Trophoblast cell (in vitro differentiated cells and primary cell): ENCODE results near the gene MRPL41.

Source experiments
- DNase-seq, 2 donors: peaks; one replicate each; pipeline ENCODE4 v3.0.0-alpha.2; 2016
- H2AFZ ChIP-seq: 2 replicates; pipeline ENCODE4 v1.6.1; 2013; ENCODE audit warnings: low read length, moderate library complexity, mild to moderate bottlenecking; ENCODE audit not compliant: insufficient read depth, poor library complexity
- H2AK5ac ChIP-seq: 2 replicates; pipeline ENCODE4 v1.6.1; 2013; ENCODE audit warnings: mild to moderate bottlenecking, low read length
- H2BK120ac ChIP-seq: 2 replicates; pipeline ENCODE4 v1.6.1; 2013; ENCODE audit warnings: low read length, mild to moderate bottlenecking, moderate library complexity; ENCODE audit not compliant: insufficient read depth, poor library complexity
- H2BK12ac ChIP-seq: 2 replicates; pipeline ENCODE4 v1.6.1; 2013; ENCODE audit warnings: mild to moderate bottlenecking, low read length, moderate library complexity
- H2BK5ac ChIP-seq: 2 replicates; pipeline ENCODE4 v1.6.1; 2013; ENCODE audit warnings: low read length, low read depth, moderate library complexity, mild to moderate bottlenecking; ENCODE audit not compliant: poor library complexity
- H3K14ac ChIP-seq: 2 replicates; pipeline ENCODE4 v1.6.1; 2013; ENCODE audit warnings: mild to moderate bottlenecking, low read length
- H3K18ac ChIP-seq: 2 replicates; pipeline ENCODE4 v1.6.1; 2013; ENCODE audit warnings: mild to moderate bottlenecking, low read length
- H3K23ac ChIP-seq: 2 replicates; pipeline ENCODE4 v1.6.1; 2013; ENCODE audit warnings: low read length
- H3K27ac ChIP-seq: 2 replicates; pipeline ENCODE4 v1.5.1; 2013; ENCODE audit warnings: low read depth, mild to moderate bottlenecking, inconsistent platforms, low read length, moderate library complexity
- H3K27me3 ChIP-seq: 2 replicates; pipeline ENCODE4 v1.6.1; 2013; ENCODE audit warnings: inconsistent platforms, mild to moderate bottlenecking, low read length, moderate library complexity; ENCODE audit not compliant: insufficient read depth
- H3K36me3 ChIP-seq, 2 experiments: 1 replicate in 1 of 2; 2 replicates in 1 of 2; pipeline ENCODE4 v1.6.1; 2013; ENCODE audit warnings: low read length in 2 of 2, mild to moderate bottlenecking in 2 of 2, moderate library complexity in 1 of 2; ENCODE audit not compliant: insufficient read depth in 2 of 2, control insufficient read depth in 1 of 2
- H3K4ac ChIP-seq: 2 replicates; pipeline ENCODE4 v1.6.1; 2013; ENCODE audit warnings: low read depth, mild to moderate bottlenecking, low read length, moderate library complexity
- H3K4me1 ChIP-seq, 2 experiments: 1 replicate in 1 of 2; 2 replicates in 1 of 2; pipeline ENCODE4 v1.6.1; 2013; ENCODE audit warnings: low read length in 2 of 2, mild to moderate bottlenecking in 2 of 2, moderate library complexity in 1 of 2; ENCODE audit not compliant: insufficient read depth in 2 of 2, control insufficient read depth in 1 of 2
- H3K4me2 ChIP-seq: 2 replicates; pipeline ENCODE4 v1.6.1; 2013; ENCODE audit warnings: inconsistent platforms, mild to moderate bottlenecking, low read length, moderate library complexity
- H3K4me3 ChIP-seq: 2 replicates; pipeline ENCODE4 v1.5.1; 2013; ENCODE audit warnings: mild to moderate bottlenecking, low read depth, low read length, inconsistent platforms
- H3K79me1 ChIP-seq: one replicate; pipeline ENCODE4 v1.6.1; 2013; ENCODE audit warnings: low read length
- H3K79me2 ChIP-seq: 2 replicates; pipeline ENCODE4 v1.6.1; 2013; ENCODE audit warnings: low read length, mild to moderate bottlenecking; ENCODE audit not compliant: control insufficient read depth, insufficient read depth, poor library complexity
- H3K9ac ChIP-seq: 2 replicates; pipeline ENCODE4 v1.6.1; 2013; ENCODE audit warnings: mild to moderate bottlenecking, low read length
- H3K9me3 ChIP-seq: 2 replicates; pipeline ENCODE4 v1.6.1; 2013; ENCODE audit warnings: low read depth, mild to moderate bottlenecking, control low read depth, inconsistent platforms, low read length; ENCODE audit not compliant: insufficient read depth
- H4K12ac ChIP-seq: 2 replicates; pipeline ENCODE4 v1.6.1; 2013; ENCODE audit warnings: low read depth, mild to moderate bottlenecking, low read length, moderate library complexity
- H4K8ac ChIP-seq: 2 replicates; pipeline ENCODE4 v1.6.1; 2013; ENCODE audit warnings: low read depth, mild to moderate bottlenecking, low read length, moderate library complexity
- H4K91ac ChIP-seq: one replicate; pipeline ENCODE4 v1.6.1; 2013; ENCODE audit warnings: low read depth, mild to moderate bottlenecking, low read length, moderate library complexity
- WGBS: extraction: QIAGEN DNeasy Blood & Tissue Kit; methylation state at CpG from one replicate; pipeline ENCODE4 v1.1.7; 2013; ENCODE audit warnings: missing lambda C conversion rate; ENCODE audit not compliant: insufficient read length, insufficient coverage; ENCODE audit errors: extremely low coverage; 5-methylcytosine and 5-hydroxymethylcytosine counted together

The MRPL41 gene

DNA sequence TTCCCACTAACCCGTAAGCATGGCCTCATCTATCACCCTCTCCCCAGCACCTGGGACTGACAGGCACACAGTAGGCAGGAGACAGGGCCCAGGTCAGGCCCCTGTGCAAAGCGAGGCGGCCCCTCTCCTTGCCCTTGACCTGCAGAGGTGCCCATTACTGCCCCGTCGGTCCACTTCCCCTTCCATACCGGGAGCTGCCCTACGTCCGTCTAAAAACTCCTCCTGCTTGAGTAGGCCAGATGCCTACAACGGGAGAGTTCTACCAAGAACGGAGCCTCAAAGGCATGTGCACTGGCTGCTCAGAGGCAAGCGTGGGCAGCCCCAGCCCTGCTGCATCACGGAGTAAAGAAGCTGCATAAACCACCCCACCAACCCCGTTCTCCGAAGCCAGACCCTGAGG, 31.7 kb downstream of the MRPL41 start:
- H3K9me3 ChIP-seq, result no peaks in the 10 kb centered on the region
- H2BK120ac ChIP-seq, result no peak overlapping the region
- no peak overlapping the region for H3K23ac ChIP-seq
- no peak overlapping the region for H2AK5ac ChIP-seq
- peaks cover 3% of the 10 kb centered on the region for H3K79me1 ChIP-seq
- H3K79me2 ChIP-seq, result peaks cover 3% of the 10 kb centered on the region
- no peaks in the 10 kb centered on the region for H3K27me3 ChIP-seq
- H3K27ac ChIP-seq, result no peak overlapping the region
- no peak overlapping the region for H2BK5ac ChIP-seq
- H3K14ac ChIP-seq, result no peak overlapping the region
- no peak overlapping the region for H4K8ac ChIP-seq
- H3K9ac ChIP-seq, result no peak overlapping the region
- no peak overlapping the region for H3K4me2 ChIP-seq
- DNase-seq, result no peak
- H3K4ac ChIP-seq, result no peak overlapping the region
- H2AFZ ChIP-seq, result no peak overlapping the region
- no peak overlapping the region for H3K18ac ChIP-seq
- H3K4me3 ChIP-seq, result no peak overlapping the region
- peaks cover 3 to 4% of the 10 kb centered on the region in 2 experiments for H3K4me1 ChIP-seq
- no CpG with 5 or more reads among the region's 14 CpGs for WGBS
- H4K91ac ChIP-seq, result no peak overlapping the region
- H3K36me3 ChIP-seq, result peaks cover 65 to 67% of the 10 kb centered on the region in 2 experiments
- H4K12ac ChIP-seq, result no peak overlapping the region
- no peak overlapping the region for H2BK12ac ChIP-seq

DNA sequence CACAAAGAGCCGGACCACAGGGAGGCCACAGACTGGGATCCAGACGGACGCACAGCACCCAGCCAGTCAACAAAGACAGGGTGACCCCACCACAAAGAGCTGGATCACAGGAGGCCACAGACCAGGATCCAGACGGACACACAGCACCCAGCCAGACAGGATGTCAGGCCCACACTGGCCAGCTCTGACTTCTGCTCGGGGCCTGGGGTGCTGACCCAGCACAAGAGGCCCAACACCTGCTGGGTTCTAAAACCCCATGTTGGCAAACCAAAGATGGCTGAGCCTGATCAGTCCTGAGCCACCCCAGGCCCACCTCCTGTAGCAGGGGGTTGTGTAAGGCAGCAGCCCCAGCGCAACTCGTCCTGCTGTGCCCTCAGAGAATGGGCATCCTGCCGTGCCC, 32.3 kb downstream of the MRPL41 start:
- Histone ChIP-seq H3K4me3 (no peak overlapping the region), H2BK5ac (no peak overlapping the region), H3K14ac (no peak overlapping the region), H3K18ac (no peak overlapping the region), H3K4me1 (peaks cover 3 to 4% of the 10 kb centered on the region in 2 experiments), H2BK120ac (no peak overlapping the region), H3K23ac (no peak overlapping the region), H3K4ac (no peak overlapping the region), H2BK12ac (no peak overlapping the region), H3K79me1 (no peaks in the 10 kb centered on the region), H3K79me2 (no peaks in the 10 kb centered on the region), H3K36me3 (peaks cover 70 to 72% of the 10 kb centered on the region in 2 experiments), H3K9me3 (no peaks in the 10 kb centered on the region), H2AFZ (no peak overlapping the region), H3K9ac (no peak overlapping the region), H3K4me2 (no peak overlapping the region), H4K91ac (no peak overlapping the region), H3K27ac (no peak overlapping the region), H4K12ac (no peak overlapping the region), H2AK5ac (no peak overlapping the region), H3K27me3 (no peaks in the 10 kb centered on the region), H4K8ac (no peak overlapping the region)
- no CpG with 5 or more reads among the region's 8 CpGs for WGBS
- DNase-seq, result no peak

DNA sequence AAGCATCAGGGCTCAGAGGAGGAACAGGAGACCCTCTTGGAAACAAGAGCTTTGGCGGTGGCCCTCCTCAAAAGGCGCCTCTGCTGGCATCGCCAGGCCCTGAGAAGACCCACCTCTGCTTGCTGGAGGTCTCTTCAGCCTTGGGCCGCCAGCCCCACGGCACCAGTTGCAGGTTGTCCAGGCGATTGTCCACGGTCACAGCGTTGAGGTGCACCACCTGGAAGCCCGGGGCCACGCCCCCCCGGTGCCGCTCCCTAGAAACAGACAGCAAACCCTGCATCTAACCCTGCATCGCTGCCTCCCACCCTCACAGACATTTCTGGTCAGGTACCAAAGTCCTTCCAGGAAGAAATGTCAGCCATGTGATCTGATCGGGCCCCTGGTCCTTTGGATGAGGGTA, 35.2 kb downstream of the MRPL41 start:
- Histone ChIP-seq H3K79me2 (peaks cover 9% of the 10 kb centered on the region), H4K12ac (no peak overlapping the region), H3K23ac (no peak overlapping the region), H3K4me3 (no peak overlapping the region), H3K4me2 (no peak overlapping the region), H2BK5ac (no peak overlapping the region), H2AK5ac (no peak overlapping the region), H3K36me3 (peaks cover 59 to 62% of the 10 kb centered on the region in 2 experiments), H3K14ac (no peak overlapping the region), H4K91ac (no peak overlapping the region), H2BK12ac (no peak overlapping the region), H3K9me3 (no peaks in the 10 kb centered on the region), H3K79me1 (peaks cover 6% of the 10 kb centered on the region), H3K9ac (no peak overlapping the region), H3K27ac (no peak overlapping the region), H2BK120ac (no peak overlapping the region), H3K18ac (no peak overlapping the region), H3K27me3 (no peaks in the 10 kb centered on the region), H4K8ac (no peak overlapping the region), H3K4ac (no peak overlapping the region), H3K4me1 (peaks cover 4 to 13% of the 10 kb centered on the region in 2 experiments), H2AFZ (no peak overlapping the region)
- no peak for DNase-seq
- WGBS, result no CpG with 5 or more reads among the region's 14 CpGs

DNA sequence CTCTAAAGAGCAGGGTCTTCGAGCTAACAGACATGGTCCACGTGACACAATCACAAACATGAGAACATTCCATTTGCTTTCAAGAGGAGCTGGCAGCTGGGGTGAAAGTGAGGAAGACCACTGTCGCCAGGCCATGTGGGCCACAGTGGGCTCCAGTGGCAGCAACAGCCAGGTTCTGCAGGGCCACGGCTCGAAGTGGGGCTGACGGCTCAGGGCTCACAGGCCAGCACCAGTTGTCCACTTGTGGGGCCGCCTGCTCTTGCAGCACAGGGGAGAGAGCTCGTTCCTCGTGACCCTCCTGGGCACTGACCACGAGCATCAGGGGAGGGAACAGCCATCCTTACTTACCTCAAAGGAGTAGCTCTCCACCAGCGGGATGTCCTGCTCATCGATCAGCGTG, 36.6 kb downstream of the MRPL41 start:
- Histone ChIP-seq H3K9ac (no peak overlapping the region), H2BK120ac (no peak overlapping the region), H3K14ac (no peak overlapping the region)

More for the DNA sequence above, 36.6 kb downstream of the MRPL41 start:
- Histone ChIP-seq H3K18ac (peak overlapping the region; percentile 29), H3K27ac (no peak overlapping the region), H4K91ac (no peak overlapping the region), H3K79me2 (peaks cover 9% of the 10 kb centered on the region), H4K12ac (no peak overlapping the region), H3K9me3 (no peaks in the 10 kb centered on the region), H2BK12ac (no peak overlapping the region), H2AK5ac (no peak overlapping the region), H3K4me1 (peaks cover 4 to 13% of the 10 kb centered on the region in 2 experiments), H3K36me3 (peaks cover 47 to 49% of the 10 kb centered on the region in 2 experiments), H4K8ac (no peak overlapping the region), H2BK5ac (no peak overlapping the region), H3K23ac (no peak overlapping the region), H3K4me2 (no peak overlapping the region), H3K4me3 (no peak overlapping the region), H3K27me3 (no peaks in the 10 kb centered on the region), H3K4ac (no peak overlapping the region), H3K79me1 (peaks cover 6% of the 10 kb centered on the region), H2AFZ (no peak overlapping the region)
- DNase-seq, result no peak
- WGBS, result no CpG with 5 or more reads among the region's 13 CpGs
